Left forelimb (tissue), 1 donor: Measurements from ENCODE around the gene CFAP20DC.

Experiments used
- DNase-seq: peaks from one replicate; pipeline ENCODE4 v3.0.0-alpha.2; 2018; ENCODE audit warnings: low spot score

Gene CFAP20DC

DNA sequence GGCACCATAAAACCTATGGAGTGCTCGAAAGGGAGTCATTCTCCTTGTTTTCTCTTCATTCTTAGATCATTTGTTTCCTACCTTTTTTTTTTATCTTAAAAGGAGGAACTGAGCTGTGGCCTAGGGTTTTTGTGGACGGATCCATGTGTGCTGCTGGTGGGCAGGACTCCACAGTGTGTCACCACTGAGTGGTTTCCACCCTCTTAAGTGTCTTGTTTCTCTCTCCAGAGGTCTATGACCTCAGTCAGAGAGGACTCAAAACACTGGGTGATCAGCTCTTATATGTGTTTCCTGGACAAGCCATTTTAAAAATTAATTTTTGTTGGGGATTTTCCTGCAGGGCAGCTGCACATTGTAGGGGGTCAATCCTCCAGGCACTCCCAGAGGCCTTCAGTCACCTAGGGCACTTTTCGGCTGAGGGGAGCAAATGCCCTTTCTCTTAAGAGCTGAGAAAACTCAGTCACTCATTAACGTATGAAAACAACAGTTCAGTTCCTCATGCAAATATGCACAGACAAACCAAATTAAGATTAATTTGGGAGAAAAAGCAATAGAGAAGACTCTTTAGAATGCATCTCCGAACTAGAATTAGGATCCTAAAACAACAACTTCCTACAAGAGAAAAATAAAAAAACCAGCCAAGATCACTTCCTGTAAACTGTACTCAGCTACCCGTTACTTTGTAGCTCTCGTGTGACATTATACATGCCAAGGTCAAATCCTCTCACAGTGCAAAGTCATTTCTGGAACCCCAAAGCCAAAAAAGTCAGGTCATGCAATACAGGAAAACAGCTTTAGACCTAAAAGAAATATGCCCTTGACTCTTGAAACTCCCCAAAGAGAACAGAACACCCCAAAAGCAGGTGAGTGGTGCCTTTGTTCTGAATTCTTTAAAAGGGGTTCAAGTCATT is 355.6 kb downstream of the CFAP20DC start:
- DNase-seq = no peak

DNA sequence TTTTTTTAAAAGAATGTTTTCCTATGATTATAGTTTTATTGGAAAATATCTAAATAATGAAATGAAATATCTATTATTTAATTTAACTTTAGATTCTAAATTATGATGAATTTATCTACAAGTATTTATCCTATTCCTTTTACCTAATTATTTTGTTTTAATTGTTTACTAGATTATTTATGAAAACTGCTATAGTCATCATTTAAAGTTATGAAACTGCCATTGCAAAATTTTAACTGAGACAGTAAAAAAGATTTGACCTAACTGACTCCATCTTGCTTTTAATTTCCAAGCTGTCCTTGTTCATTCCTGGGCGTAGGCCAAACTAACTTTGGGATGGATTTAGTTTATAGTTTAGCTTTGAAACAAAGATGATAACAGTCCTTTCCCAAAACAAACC is 357.3 kb downstream of the CFAP20DC start:
- no peak for DNase-seq
